Panc1 (cell line): ENCODE measurements around the gene ST3GAL2. TPM values are rescaled to one million over a fixed set of nuclear protein-coding genes. Genes with fewer than 3 reads are reported as not detected.

ENCODE experiments used
- ATAC-seq: fragments of 200-7000 bp; cut with Tn5 transposase; 2 replicates; pipeline ENCODE4 v1.9.1; 2020; ENCODE audit warnings: mild to moderate bottlenecking, moderate library complexity
- BruUV-seq: library from RNA; stranded (reverse); fragments of 400-500 nt; replicated peaks from 2 replicates; lab custom pipeline; 2021; lab: Mats Ljungman, UMichigan
- CTCF ChIA-PET: fragments of 300-600 bp; sonication (Branson Sonifier 250); formaldehyde crosslinking; loops from one replicate; lab custom pipeline; 2022; ENCODE audit warnings: antibody characterized with exemption; lab: Charles Lee
- POLR2A ChIA-PET: fragments of 300-600 bp; sonication (Branson Sonifier 250); formaldehyde crosslinking; loops from one replicate; lab custom pipeline; 2022; ENCODE audit warnings: antibody characterized with exemption; lab: Charles Lee
- DNase-seq: peaks from one replicate; pipeline ENCODE4 v3.0.0-alpha.2; 2010; ENCODE audit warnings: low read depth, low spot score
- H3K27ac ChIP-seq: 2 replicates; pipeline ENCODE4 v1.5.1; 2011; ENCODE audit warnings: mild to moderate bottlenecking, low read length, inconsistent platforms
- H3K27me3 ChIP-seq: fragments of 200-500 bp; sonication (Bioruptor generic); 2 replicates; pipeline ENCODE4 v1.6.0; 2014; ENCODE audit warnings: low read length, inconsistent platforms; ENCODE audit not compliant: control insufficient read depth, insufficient read depth
- H3K36me3 ChIP-seq: fragments of 200-500 bp; sonication (Bioruptor generic); 2 replicates; pipeline ENCODE4 v1.5.1; 2014; ENCODE audit warnings: inconsistent platforms, mild to moderate bottlenecking, low read length, moderate library complexity; ENCODE audit not compliant: control insufficient read depth, insufficient read depth
- H3K4me1 ChIP-seq: 2 replicates; pipeline ENCODE4 v1.5.1; 2011; ENCODE audit warnings: inconsistent platforms, mild to moderate bottlenecking, low read length, moderate library complexity; ENCODE audit not compliant: control insufficient read depth, insufficient read depth
- H3K4me3 ChIP-seq, 2 experiments: 2 replicates each; pipeline ENCODE4 v1.5.1; 2011 to 2012; ENCODE audit warnings: low read depth in 2 of 2, low read length in 2 of 2, mild to moderate bottlenecking in 2 of 2, inconsistent platforms in 1 of 2, moderate library complexity in 1 of 2
- H3K9me3 ChIP-seq: fragments of 200-500 bp; sonication (Bioruptor generic); 2 replicates; pipeline ENCODE4 v1.5.1; 2014; ENCODE audit warnings: low read depth, mild to moderate bottlenecking, inconsistent platforms, low read length, moderate library complexity; ENCODE audit not compliant: control insufficient read depth, insufficient read depth
- POLR2AphosphoS5 ChIP-seq: IDR thresholded peaks from 2 replicates; pipeline ENCODE4 v1.6.1; 2012; ENCODE audit warnings: mild to moderate bottlenecking, low read depth, low read length, moderate library complexity
- SIN3A ChIP-seq: IDR thresholded peaks from 2 replicates; pipeline ENCODE4 v1.6.1; 2012; ENCODE audit warnings: low read depth, mild to moderate bottlenecking, low read length, moderate library complexity, borderline replicate concordance; ENCODE audit not compliant: insufficient read depth
- TCF7L2 ChIP-seq: IDR thresholded peaks from 2 replicates; pipeline ENCODE4 v1.6.1; 2011; ENCODE audit warnings: mild to moderate bottlenecking, low read depth, low read length, inconsistent platforms
- in situ Hi-C: cut with HindIII; loops from 2 replicates; pipeline ENCODE4 v1.10.0; 2016; ENCODE audit warnings: low sequenced_read_pairs, low pct_unique_long_range_greater_than_20kb
- intact Hi-C: fragments of 100-400 bp; cut with micrococcal nuclease; formaldehyde crosslinking; loops from one replicate; pipeline ENCODE4 v1.10.0; 2022; ENCODE audit not compliant: unreplicated experiment
- total RNA-seq: library from RNA; stranded (reverse); gene quantifications from one replicate; pipeline ENCODE4 v1.2.1, GENCODE V29; 2021; ENCODE audit not compliant: unreplicated experiment
- TF ChIP-seq, protein P1 (sequence below): fragments of 450-650 bp; IDR thresholded peaks from 2 replicates; pipeline ENCODE4 v1.5.1; 2017; ENCODE audit warnings: mild to moderate bottlenecking
- TF ChIP-seq, protein P2 (sequence below), 2 experiments: IDR thresholded peaks; 2 replicates each; pipeline ENCODE4 v1.6.1; 2011 to 2012; ENCODE audit warnings: low read depth in 2 of 2, control low read depth in 1 of 2, low read length in 1 of 2, mild to moderate bottlenecking in 1 of 2, moderate library complexity in 1 of 2; ENCODE audit not compliant: insufficient read depth in 1 of 2

The ST3GAL2 gene
- total RNA-seq, 1 experiment from 2014 or later: 84.2 TPM

DNA sequence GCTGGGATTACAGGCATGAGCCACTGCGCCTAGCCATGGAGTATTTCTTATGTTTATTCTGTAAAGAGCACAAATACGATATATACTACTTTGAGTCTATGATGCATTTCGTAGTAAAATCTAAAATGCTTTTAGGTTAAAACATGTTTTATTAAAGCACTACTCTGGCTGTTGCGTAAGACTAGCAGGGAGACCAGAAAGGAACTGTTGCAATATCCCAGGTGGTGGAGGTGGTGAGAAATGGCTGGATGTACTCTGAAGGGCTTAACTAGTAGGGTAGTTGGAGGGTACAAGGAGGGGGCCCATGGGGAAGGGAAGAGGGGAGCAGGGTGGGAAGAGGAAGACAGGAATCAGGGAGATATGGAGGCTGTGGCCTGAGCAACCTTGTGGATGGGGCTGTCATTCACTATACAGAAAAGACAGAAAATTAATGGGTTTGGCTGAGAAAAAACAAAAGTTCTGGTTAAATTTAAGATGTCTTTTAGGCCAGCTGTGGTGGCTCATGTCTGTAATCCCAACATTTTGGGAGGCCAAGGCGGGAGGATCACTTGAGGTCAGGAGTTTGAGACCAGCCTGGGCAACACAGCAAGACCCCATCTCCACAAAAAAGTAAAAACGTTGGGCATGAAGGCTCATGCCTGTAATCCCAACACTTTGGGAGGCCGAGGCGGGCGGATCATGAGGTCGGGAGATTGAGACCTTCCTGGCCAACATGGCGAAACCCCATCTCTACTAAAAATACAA is 35.8 kb downstream of the ST3GAL2 start:
- no TSS peak for BruUV-seq
- H3K36me3 ChIP-seq: no peaks in the 10 kb centered on the region
- H3K27ac ChIP-seq: no peak overlapping the region
- TF ChIP-seq SIN3A (no peak), POLR2AphosphoS5 (no peak)
- TF ChIP-seq, protein P1, sequence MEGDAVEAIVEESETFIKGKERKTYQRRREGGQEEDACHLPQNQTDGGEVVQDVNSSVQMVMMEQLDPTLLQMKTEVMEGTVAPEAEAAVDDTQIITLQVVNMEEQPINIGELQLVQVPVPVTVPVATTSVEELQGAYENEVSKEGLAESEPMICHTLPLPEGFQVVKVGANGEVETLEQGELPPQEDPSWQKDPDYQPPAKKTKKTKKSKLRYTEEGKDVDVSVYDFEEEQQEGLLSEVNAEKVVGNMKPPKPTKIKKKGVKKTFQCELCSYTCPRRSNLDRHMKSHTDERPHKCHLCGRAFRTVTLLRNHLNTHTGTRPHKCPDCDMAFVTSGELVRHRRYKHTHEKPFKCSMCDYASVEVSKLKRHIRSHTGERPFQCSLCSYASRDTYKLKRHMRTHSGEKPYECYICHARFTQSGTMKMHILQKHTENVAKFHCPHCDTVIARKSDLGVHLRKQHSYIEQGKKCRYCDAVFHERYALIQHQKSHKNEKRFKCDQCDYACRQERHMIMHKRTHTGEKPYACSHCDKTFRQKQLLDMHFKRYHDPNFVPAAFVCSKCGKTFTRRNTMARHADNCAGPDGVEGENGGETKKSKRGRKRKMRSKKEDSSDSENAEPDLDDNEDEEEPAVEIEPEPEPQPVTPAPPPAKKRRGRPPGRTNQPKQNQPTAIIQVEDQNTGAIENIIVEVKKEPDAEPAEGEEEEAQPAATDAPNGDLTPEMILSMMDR: no peak
- ATAC-seq (no peak), DNase-seq (no peak)
- CTCF ChIA-PET: no interaction called here
- POLR2A ChIA-PET: no interaction called here
- no peak overlapping the region for H3K4me3 ChIP-seq
- H3K4me1 ChIP-seq: peaks cover 7% of the 10 kb centered on the region
- no peaks in the 10 kb centered on the region for H3K27me3 ChIP-seq
- no peaks in the 10 kb centered on the region for H3K9me3 ChIP-seq
- intact Hi-C loops: no loop called here
- in situ Hi-C loops: no loop called here

DNA sequence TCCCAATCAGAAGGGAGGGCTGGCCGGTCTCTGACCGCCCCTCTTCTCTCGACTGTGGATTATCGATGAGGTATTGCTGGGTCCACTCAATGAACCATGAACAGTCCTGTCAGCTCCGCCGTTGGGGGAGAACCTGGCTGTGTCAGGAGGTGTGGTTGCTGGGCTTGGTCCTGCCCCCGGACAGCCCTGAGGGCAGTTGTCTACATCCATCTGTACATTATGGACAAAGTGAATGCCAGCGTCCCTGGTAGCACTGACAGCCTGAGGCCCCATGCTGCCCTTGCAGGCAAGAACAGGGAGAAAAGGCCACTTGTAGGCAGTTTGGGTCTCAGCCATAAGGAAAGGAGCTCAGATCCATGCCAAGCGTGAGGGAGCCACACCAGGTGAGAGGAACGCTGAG is 38.9 kb downstream of the ST3GAL2 start:
- intact Hi-C loops (loop anchor here (10.0 kb wide), 1 partner anchor 55 kb away; the partner anchor contains the start of gene FCSK), in situ Hi-C loops (no loop called here)

More for the DNA sequence above, 38.9 kb downstream of the ST3GAL2 start:
- ATAC-seq (no peak), DNase-seq (no peak)
- TF ChIP-seq, protein P2, sequence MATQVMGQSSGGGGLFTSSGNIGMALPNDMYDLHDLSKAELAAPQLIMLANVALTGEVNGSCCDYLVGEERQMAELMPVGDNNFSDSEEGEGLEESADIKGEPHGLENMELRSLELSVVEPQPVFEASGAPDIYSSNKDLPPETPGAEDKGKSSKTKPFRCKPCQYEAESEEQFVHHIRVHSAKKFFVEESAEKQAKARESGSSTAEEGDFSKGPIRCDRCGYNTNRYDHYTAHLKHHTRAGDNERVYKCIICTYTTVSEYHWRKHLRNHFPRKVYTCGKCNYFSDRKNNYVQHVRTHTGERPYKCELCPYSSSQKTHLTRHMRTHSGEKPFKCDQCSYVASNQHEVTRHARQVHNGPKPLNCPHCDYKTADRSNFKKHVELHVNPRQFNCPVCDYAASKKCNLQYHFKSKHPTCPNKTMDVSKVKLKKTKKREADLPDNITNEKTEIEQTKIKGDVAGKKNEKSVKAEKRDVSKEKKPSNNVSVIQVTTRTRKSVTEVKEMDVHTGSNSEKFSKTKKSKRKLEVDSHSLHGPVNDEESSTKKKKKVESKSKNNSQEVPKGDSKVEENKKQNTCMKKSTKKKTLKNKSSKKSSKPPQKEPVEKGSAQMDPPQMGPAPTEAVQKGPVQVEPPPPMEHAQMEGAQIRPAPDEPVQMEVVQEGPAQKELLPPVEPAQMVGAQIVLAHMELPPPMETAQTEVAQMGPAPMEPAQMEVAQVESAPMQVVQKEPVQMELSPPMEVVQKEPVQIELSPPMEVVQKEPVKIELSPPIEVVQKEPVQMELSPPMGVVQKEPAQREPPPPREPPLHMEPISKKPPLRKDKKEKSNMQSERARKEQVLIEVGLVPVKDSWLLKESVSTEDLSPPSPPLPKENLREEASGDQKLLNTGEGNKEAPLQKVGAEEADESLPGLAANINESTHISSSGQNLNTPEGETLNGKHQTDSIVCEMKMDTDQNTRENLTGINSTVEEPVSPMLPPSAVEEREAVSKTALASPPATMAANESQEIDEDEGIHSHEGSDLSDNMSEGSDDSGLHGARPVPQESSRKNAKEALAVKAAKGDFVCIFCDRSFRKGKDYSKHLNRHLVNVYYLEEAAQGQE (IDR thresholded peaks at IDR 0.05; ENCODE audit: insufficient read depth in 1 of 2, low read depth in 2 of 2, low read length in 1 of 2): no peak
- TF ChIP-seq POLR2AphosphoS5 (no peak), TCF7L2 (no peak), SIN3A (no peak)
- TF ChIP-seq, protein P1: no peak
- no peak overlapping the region for H3K4me3 ChIP-seq
- ChIA-PET POLR2A (interaction anchor here (0.6 kb wide), 1 partner anchor 123 kb away, joined by 3 read pairs; no protein-coding TSS in a partner anchor), CTCF (no interaction called here)
- peaks cover 7% of the 10 kb centered on the region for H3K4me1 ChIP-seq
- no peak overlapping the region for H3K27ac ChIP-seq
- H3K27me3 ChIP-seq: no peaks in the 10 kb centered on the region
- no peaks in the 10 kb centered on the region; the same call in 1 of the 2 replicates for H3K36me3 ChIP-seq
- H3K9me3 ChIP-seq: no peaks in the 10 kb centered on the region
- BruUV-seq: no TSS peak
